K562 (cell line): ENCODE measurements around the gene SOX30. TPM values are rescaled to one million over a fixed set of nuclear protein-coding genes. Genes with fewer than 3 reads are reported as not detected.

ENCODE experiments used
- ATAC-seq: fragments of 200-7000 bp; cut with Tn5 transposase; 3 replicates; pipeline ENCODE4 v1.9.1; 2020; ENCODE audit warnings: moderate library complexity
- BruUV-seq: library from RNA; stranded (reverse); fragments of 400-500 nt; replicated peaks from 2 replicates; lab custom pipeline; 2021; lab: Mats Ljungman, UMichigan
- CTCF ChIA-PET: fragments of 300-600 bp; formaldehyde crosslinking; extraction: SDS; loops from one replicate; lab custom pipeline; 2021; ENCODE audit warnings: low intra/inter-chr PET ratio; lab: Yijun Ruan, JAX
- POLR2A ChIA-PET: fragments of 300-600, 350-650 bp; sonication (Branson Sonifier 250); formaldehyde crosslinking; extraction: SDS; loops from one replicate; lab custom pipeline; 2021; ENCODE audit warnings: antibody characterized with exemption, inconsistent platforms; lab: Yijun Ruan, JAX
- DNase-seq, 4 experiments: peaks; one replicate each; pipeline versions ENCODE4 v3.0.0 to v3.0.0-alpha.2; 2011 to 2018; ENCODE audit warnings: low spot score in 3 of 4, mixed read lengths in 3 of 4; ENCODE audit errors: extremely low read depth in 1 of 4
- FAIRE-seq: peaks from 2 replicates; lab custom pipeline; 2011; peaks lifted over from hg19 to GRCh38; lab: Jason Lieb, UNC
- H2AFZ ChIP-seq: 2 replicates; pipeline ENCODE4 v1.6.0; 2011; ENCODE audit warnings: low read depth, low read length, control low read depth, inconsistent platforms
- H3K27ac ChIP-seq: fragments of 200-600 bp; 3 replicates; pipeline ENCODE4 v1.8.0; 2011; ENCODE audit warnings: low read depth, mild to moderate bottlenecking, control low read depth, inconsistent platforms, low read length, moderate library complexity, mixed read lengths; ENCODE audit errors: extremely low read depth
- H3K27me3 ChIP-seq, 2 experiments: fragments of 300-600 bp in 1 of 2; 2 replicates in 1 of 2; 3 replicates in 1 of 2; pipeline versions ENCODE4 v1.6.0 to v1.8.0; 2011; ENCODE audit warnings: inconsistent platforms in 2 of 2, low read length in 2 of 2, mild to moderate bottlenecking in 1 of 2, mixed read lengths in 1 of 2, moderate library complexity in 1 of 2; ENCODE audit not compliant: control insufficient read depth in 2 of 2, insufficient read depth in 2 of 2
- H3K36me3 ChIP-seq: fragments of 300-600 bp; 3 replicates; pipeline ENCODE4 v1.8.0; 2011; ENCODE audit warnings: mild to moderate bottlenecking, low read length, inconsistent platforms; ENCODE audit not compliant: control insufficient read depth, insufficient read depth
- H3K4me1 ChIP-seq, 2 experiments: fragments of 200-600 bp in 1 of 2; replicated peaks in 1 of 2; 2 replicates in 1 of 2; 3 replicates in 1 of 2; pipeline versions ENCODE4 v1.5.1 to v1.8.0; 2011; ENCODE audit warnings: inconsistent platforms in 2 of 2, low read length in 2 of 2, mild to moderate bottlenecking in 1 of 2, mixed read lengths in 1 of 2, moderate library complexity in 1 of 2; ENCODE audit not compliant: control insufficient read depth in 2 of 2, insufficient read depth in 2 of 2
- H3K4me2 ChIP-seq: 2 replicates; pipeline ENCODE4 v1.6.1; 2011; ENCODE audit warnings: low read length, control low read depth, inconsistent platforms, mixed read lengths; ENCODE audit not compliant: insufficient read depth
- H3K4me3 ChIP-seq: fragments of 200-600 bp; sonication (generic), shearing (Covaris generic); 2 replicates; pipeline ENCODE4 v1.5.1; 2016; ENCODE audit warnings: control low read depth, inconsistent platforms
- H3K79me2 ChIP-seq: fragments of 200-600 bp; 3 replicates; pipeline ENCODE4 v1.8.0; 2011; ENCODE audit warnings: low read length, inconsistent platforms; ENCODE audit not compliant: control insufficient read depth, insufficient read depth
- H3K9ac ChIP-seq, 2 experiments: 2 replicates each; pipeline versions ENCODE4 v1.6.0 to v1.6.1; 2011; ENCODE audit warnings: low read depth in 2 of 2, low read length in 2 of 2, control low read depth in 1 of 2, inconsistent platforms in 1 of 2, mild to moderate bottlenecking in 1 of 2, mixed read lengths in 1 of 2; ENCODE audit not compliant: insufficient read depth in 1 of 2
- H3K9me1 ChIP-seq: one replicate; pipeline ENCODE4 v1.6.0; 2011; ENCODE audit warnings: inconsistent platforms, mild to moderate bottlenecking, low read length, moderate library complexity; ENCODE audit not compliant: control insufficient read depth, insufficient read depth
- H3K9me3 ChIP-seq: replicated peaks from 2 replicates; pipeline ENCODE4 v1.5.1; 2011; ENCODE audit warnings: low read depth, low read length, inconsistent platforms; ENCODE audit not compliant: control insufficient read depth, insufficient read depth
- H4K20me1 ChIP-seq: replicated peaks from 2 replicates; pipeline ENCODE4 v1.6.1; 2011; ENCODE audit warnings: low read length, inconsistent platforms, mixed read lengths; ENCODE audit not compliant: control insufficient read depth, insufficient read depth
- HCFC1 ChIP-seq: IDR thresholded peaks from 2 replicates; pipeline ENCODE4 v1.6.1; 2012; ENCODE audit warnings: low read depth, low read length, improper control_type of control experiment
- MAFG ChIP-seq: fragments of 450-650 bp; conservative IDR thresholded peaks from 2 replicates; pipeline ENCODE4 v1.6.1; 2016; ENCODE audit warnings: missing genetic modification characterization, missing compliant biosample characterization
- MYBL2 ChIP-seq, 2 experiments: fragments of 450-650 bp in 1 of 2; sonication (generic) in 1 of 2; formaldehyde crosslinking in 1 of 2; IDR thresholded peaks; 2 replicates each; pipeline versions ENCODE4 v1.6.1 to v1.8.1; 2017 to 2022; ENCODE audit warnings: borderline replicate concordance in 1 of 2, inconsistent platforms in 1 of 2, low read depth in 1 of 2, mild to moderate bottlenecking in 1 of 2, missing genetic modification reagents in 1 of 2, moderate library complexity in 1 of 2
- NFE2L1 ChIP-seq: fragments of 450-650 bp; IDR thresholded peaks from 2 replicates; pipeline ENCODE4 v1.6.1; 2016; ENCODE audit warnings: missing genetic modification characterization, low read depth, mild to moderate bottlenecking, missing compliant biosample characterization, moderate library complexity, borderline replicate concordance
- PCBP2 ChIP-seq: fragments of 200-400 bp; formaldehyde crosslinking; IDR thresholded peaks from 2 replicates; pipeline ENCODE4 v1.6.1; 2018; ENCODE audit warnings: low read length, low read depth, mild to moderate bottlenecking, moderate library complexity; ENCODE audit not compliant: poor library complexity, severe bottlenecking
- STAT6 ChIP-seq: sonication (generic); formaldehyde crosslinking; IDR thresholded peaks from 2 replicates; pipeline ENCODE4 v1.8.1; 2023; ENCODE audit warnings: mild to moderate bottlenecking, missing genetic modification reagents
- WGBS: fragments of 100-300 bp; shearing (Covaris generic); methylation state at CpG from one replicate; pipeline ENCODE4 v1.1.6; 2016; ENCODE audit warnings: low coverage, mixed read lengths; ENCODE audit not compliant: insufficient coverage; ENCODE audit errors: missing lambda C conversion rate; 5-methylcytosine and 5-hydroxymethylcytosine counted together
- in situ Hi-C: fragments of 300-500 bp; cut with MboI; formaldehyde crosslinking; loops from 4 replicates; pipeline ENCODE4 v1.15.0; 2018; ENCODE audit warnings: inconsistent platforms, mixed read lengths
- intact Hi-C: fragments of 100-400 bp; cut with micrococcal nuclease; formaldehyde crosslinking; loops from 2 replicates; pipeline ENCODE4 v1.14.2; 2022
- polyA plus RNA-seq, 8 experiments: library from polyadenylated mRNA; depleted of rRNA in 4 of 8; stranded (reverse) in 5 of 8; unstranded in 3 of 8; fragments of >200 nt; fragmentation: Nextera tagmentation in 2 of 8; fragmentation: Illumina TruSeq in 1 of 8; extraction: Ambion mirVana in 2 of 8; extraction: Trizol in 1 of 8; gene quantifications; 2 replicates each; pipeline versions ENCODE4 v1.2.1 to v1.2.3, GENCODE V29; 2011 to 2014; ENCODE audit warnings: inconsistent platforms in 1 of 8, missing spikeins in 1 of 8
- total RNA-seq, 7 experiments: library from RNA; depleted of rRNA in 6 of 7; stranded (reverse); fragments of >200 nt in 6 of 7; fragmentation: Illumina TruSeq in 2 of 7; extraction: Trizol in 2 of 7; gene quantifications; 2 replicates each; pipeline versions ENCODE4 v1.2.1 to v1.2.3, GENCODE V29; 2011 to 2021; ENCODE audit warnings: low replicate concordance in 1 of 7

Gene SOX30
- total and polyA plus RNA-seq, 9 of the 15 experiments (the other 6 are each of a cell fraction or from before 2014, with no cell fraction given) = not detected

- no peak for TF ChIP-seq HCFC1
- TF ChIP-seq, all 486 proteins: peak for 9
Observed at GRCh38 chr5:157613385-157614245, 38.6 kb downstream of the SOX30 start (continued).

- ChIA-PET POLR2A (no interaction called here), CTCF (no interaction called here)
- intact Hi-C loops (no loop called here), in situ Hi-C loops (no loop called here)
- H3K9ac ChIP-seq = no peak overlapping the region; a peak in 1 of 4 replicates
- peak overlapping the region; percentile 86 for H2AFZ ChIP-seq
- H3K36me3 ChIP-seq = no peaks in the 10 kb centered on the region
- ATAC-seq (no peak), FAIRE-seq (no peak), DNase-seq (no peak)
- H3K27me3 ChIP-seq = no peaks in the 10 kb centered on the region; a peak in 1 of 5 replicates
- H3K4me3 ChIP-seq = no peak overlapping the region
- TF ChIP-seq STAT6 (CRISPR knock-in tag) (no peak), MYBL2 (IDR thresholded peaks at IDR 0.05; ENCODE audit: low read depth) (no peak), MYBL2 (CRISPR knock-in tag; IDR thresholded peaks at IDR 0.05; ENCODE audit: borderline replicate concordance) (no peak), MAFG (no peak), PCBP2 (no peak), NFE2L1 (tag) (no peak)
- WGBS = 76% methylated on average over 4 of the region's 5 CpGs
- H3K79me2 ChIP-seq = no peaks in the 10 kb centered on the region
- H3K4me2 ChIP-seq = no peak overlapping the region
- no peaks in the 10 kb centered on the region for H4K20me1 ChIP-seq
- H3K4me1 ChIP-seq = peaks cover 11 to 29% of the 10 kb centered on the region in 2 experiments; a peak in 4 of 5 replicates
- BruUV-seq = no TSS peak
- H3K27ac ChIP-seq = no peak overlapping the region
- H3K9me1 ChIP-seq = no peaks in the 10 kb centered on the region
- 0 out of 2 replicates have a peak, but pooled peaks cover 2% of the 10 kb centered on the region for H3K9me3 ChIP-seq
Observed at GRCh38 chr5:157612581-157612980, 39.7 kb downstream of the SOX30 start.
